Naive thymus-derived CD4-positive, alpha-beta T cell (primary cell): ENCODE measurements around the gene BCL2L11. TPM values are rescaled to one million over a fixed set of nuclear protein-coding genes. Genes with fewer than 3 reads are reported as not detected.

ENCODE experiments used
- ATAC-seq: fragments of 150-1000 bp; cut with Tn5 transposase; 2 replicates; pipeline ENCODE4 v1.10.0; 2021; ENCODE audit warnings: mild to moderate bottlenecking, moderate library complexity
- CTCF ChIA-PET: fragments of 350-600 bp; sonication (Branson Sonifier 250); formaldehyde crosslinking; loops from one replicate; lab custom pipeline; 2021; ENCODE audit warnings: antibody characterized with exemption; lab: Charles Lee
- POLR2A ChIA-PET: fragments of 350-600 bp; sonication (Branson Sonifier 250); formaldehyde crosslinking; loops from one replicate; lab custom pipeline; 2021; ENCODE audit warnings: antibody characterized with exemption, inconsistent platforms; lab: Charles Lee
- DNase-seq, 9 donors: peaks; one replicate each; pipeline versions ENCODE4 v3.0.0 to v3.0.0-alpha.2; 2020 to 2022; ENCODE audit warnings: mixed read lengths in 1 of 9
- H3K27ac ChIP-seq: one replicate; pipeline ENCODE4 v1.7.0; 2013; ENCODE audit warnings: mild to moderate bottlenecking, low read depth, low read length, moderate library complexity
- H3K27me3 ChIP-seq, 2 donors: one replicate each; pipeline ENCODE4 v1.7.0; 2013; ENCODE audit warnings: low read length in 2 of 2, mild to moderate bottlenecking in 2 of 2, moderate library complexity in 2 of 2; ENCODE audit not compliant: control insufficient read depth in 2 of 2, insufficient read depth in 2 of 2
- H3K36me3 ChIP-seq, 3 experiments: 1 replicate in 2 of 3; 2 replicates in 1 of 3; pipeline ENCODE4 v1.7.0; 2013; ENCODE audit warnings: low read length in 3 of 3, mild to moderate bottlenecking in 3 of 3, moderate library complexity in 1 of 3; ENCODE audit not compliant: insufficient read depth in 3 of 3, control insufficient read depth in 2 of 3
- H3K4me1 ChIP-seq, 2 donors: one replicate each; pipeline ENCODE4 v1.7.0; 2013; ENCODE audit warnings: low read length in 2 of 2, mild to moderate bottlenecking in 2 of 2, moderate library complexity in 1 of 2; ENCODE audit not compliant: control insufficient read depth in 2 of 2, insufficient read depth in 2 of 2
- H3K4me3 ChIP-seq: 2 replicates; pipeline ENCODE4 v1.7.0; 2013; ENCODE audit warnings: mild to moderate bottlenecking, low read length
- H3K9me3 ChIP-seq, 3 experiments: 1 replicate in 2 of 3; 2 replicates in 1 of 3; pipeline ENCODE4 v1.7.0; 2013; ENCODE audit warnings: low read length in 3 of 3; ENCODE audit not compliant: control insufficient read depth in 2 of 3
- H3K27ac Mint-ChIP-seq, 9 donors: one replicate each; pipeline ENCODE4 v1.8.0; 2020 to 2022; ENCODE audit warnings: mixed read lengths in 9 of 9, mild to moderate bottlenecking in 8 of 9, moderate library complexity in 5 of 9, inconsistent platforms in 2 of 9
- H3K27me3 Mint-ChIP-seq, 5 donors: one replicate each; pipeline ENCODE4 v1.8.0; 2021 to 2022; ENCODE audit warnings: mixed read lengths in 5 of 5, mild to moderate bottlenecking in 1 of 5
- H3K36me3 Mint-ChIP-seq, 5 donors: one replicate each; pipeline ENCODE4 v1.8.0; 2020 to 2022; ENCODE audit warnings: mixed read lengths in 5 of 5, mild to moderate bottlenecking in 3 of 5, inconsistent platforms in 1 of 5
- H3K4me1 Mint-ChIP-seq, 7 donors: one replicate each; pipeline ENCODE4 v1.8.0; 2020 to 2022; ENCODE audit warnings: mixed read lengths in 7 of 7, mild to moderate bottlenecking in 3 of 7, inconsistent platforms in 1 of 7
- H3K4me3 Mint-ChIP-seq, 10 donors: one replicate each; pipeline ENCODE4 v1.8.0; 2020 to 2022; ENCODE audit warnings: mild to moderate bottlenecking in 10 of 10, mixed read lengths in 10 of 10, moderate library complexity in 6 of 10, inconsistent platforms in 2 of 10
- H3K9me3 Mint-ChIP-seq, 11 donors: one replicate each; pipeline ENCODE4 v1.8.0; 2020 to 2022; ENCODE audit warnings: mixed read lengths in 11 of 11, mild to moderate bottlenecking in 4 of 11, inconsistent platforms in 1 of 11, moderate library complexity in 1 of 11
- intact Hi-C, 2 donors: fragments of 100-400 bp; cut with micrococcal nuclease; formaldehyde crosslinking; loops; one replicate each; pipeline ENCODE4 v1.15.1; 2023
- polyA plus RNA-seq, 2 donors: library from polyadenylated mRNA; unstranded; fragments of 300-500 nt; fragmentation: Illumina TruSeq; gene quantifications; one replicate each; pipeline ENCODE4 v1.2.3, GENCODE V29; 2021
- total RNA-seq, 6 experiments: library from RNA in 5 of 6; stranded (reverse) in 5 of 6; gene quantifications; 1 replicate in 5 of 6; 2 replicates in 1 of 6; pipeline ENCODE4 v1.2.3 and lab custom pipeline; 2021 to 2026

Gene BCL2L11
- total and polyA plus RNA-seq, 7 experiments from 2014 or later: 12.3 to 67.6 (median 38.5) TPM

DNA sequence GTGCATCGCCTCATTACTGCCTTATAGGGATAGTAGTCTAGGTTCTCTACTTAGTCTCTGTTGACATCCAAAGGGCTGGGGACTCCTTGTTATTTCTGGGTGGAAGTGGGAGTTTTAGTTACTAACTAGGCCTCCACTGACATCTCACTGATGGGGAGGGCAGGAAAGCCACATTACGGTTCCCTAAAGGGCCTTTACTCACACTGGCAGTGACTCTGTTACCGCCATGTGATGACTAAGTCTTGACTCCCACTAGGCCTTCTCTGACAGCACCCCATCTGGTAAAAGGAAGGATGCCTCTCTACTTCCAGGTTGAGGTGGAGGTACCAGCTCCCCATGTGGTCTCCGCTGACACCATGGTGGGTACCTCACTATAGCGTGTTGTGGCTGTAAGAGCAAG is 14.0 kb upstream of the BCL2L11 start:
- Mint-ChIP-seq H3K27ac (no peak overlapping the region), H3K4me3 (no peak overlapping the region), H3K36me3 (no peaks in the 10 kb centered on the region), H3K27me3 (peaks cover 0 to 72% (median 15%) of the 10 kb centered on the region in 5 donors), H3K4me1 (peaks cover 0 to 3% (median 0%) of the 10 kb centered on the region in 7 donors), H3K9me3 (no peaks in the 10 kb centered on the region)
- H3K36me3 ChIP-seq: no peaks in the 10 kb centered on the region
- intact Hi-C loops: no loop called here
- no peaks in the 10 kb centered on the region for H3K9me3 ChIP-seq
- POLR2A ChIA-PET: no interaction called here
- H3K27me3 ChIP-seq: no peaks in the 10 kb centered on the region
- H3K4me3 ChIP-seq: no peak overlapping the region
- no peak for DNase-seq
- no peaks in the 10 kb centered on the region for H3K4me1 ChIP-seq
- no peak for ATAC-seq
- no peak overlapping the region for H3K27ac ChIP-seq
- CTCF ChIA-PET: no interaction called here

DNA sequence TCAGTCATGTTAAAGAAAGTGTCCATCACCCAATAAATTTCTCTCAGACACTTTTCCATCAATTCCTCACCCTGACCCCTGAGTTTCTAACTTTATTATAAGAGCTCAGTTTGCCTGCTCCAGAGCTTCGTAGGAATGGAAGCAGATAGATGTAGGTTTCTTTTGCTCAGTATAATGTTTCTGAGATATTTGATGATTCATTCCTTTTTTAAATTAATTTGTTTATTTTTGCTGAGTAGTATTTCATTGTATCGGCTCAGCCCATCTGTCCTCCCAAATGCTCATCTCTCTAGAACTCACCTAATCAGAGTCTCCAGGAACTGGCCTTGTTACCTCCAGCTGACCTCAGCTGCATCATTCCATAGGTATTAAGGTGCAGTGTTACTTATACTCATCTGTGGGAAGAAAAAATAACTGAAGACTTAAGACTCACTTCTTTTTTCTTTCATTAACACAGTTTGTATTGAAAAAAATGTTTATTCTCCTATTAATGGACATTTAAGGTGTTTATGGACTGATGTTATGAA is 11.9 kb upstream of the BCL2L11 start:
- intact Hi-C loops: no loop called here
- no peaks in the 10 kb centered on the region for H3K4me1 ChIP-seq
- no peak overlapping the region for H3K27ac Mint-ChIP-seq
- H3K36me3 Mint-ChIP-seq: no peaks in the 10 kb centered on the region
- H3K27me3 ChIP-seq: no peaks in the 10 kb centered on the region
- peaks cover 0 to 76% (median 18%) of the 10 kb centered on the region in 5 donors for H3K27me3 Mint-ChIP-seq
- H3K4me3 ChIP-seq: no peak overlapping the region
- H3K36me3 ChIP-seq: no peaks in the 10 kb centered on the region
- no peak for DNase-seq
- ChIA-PET CTCF (no interaction called here), POLR2A (no interaction called here)
- no peaks in the 10 kb centered on the region for H3K9me3 ChIP-seq
- H3K9me3 Mint-ChIP-seq: no peaks in the 10 kb centered on the region
- no peak overlapping the region for H3K27ac ChIP-seq
- H3K4me3 Mint-ChIP-seq: no peak overlapping the region
- ATAC-seq: no peak
- H3K4me1 Mint-ChIP-seq: peaks cover 0 to 3% (median 0%) of the 10 kb centered on the region in 7 donors

DNA sequence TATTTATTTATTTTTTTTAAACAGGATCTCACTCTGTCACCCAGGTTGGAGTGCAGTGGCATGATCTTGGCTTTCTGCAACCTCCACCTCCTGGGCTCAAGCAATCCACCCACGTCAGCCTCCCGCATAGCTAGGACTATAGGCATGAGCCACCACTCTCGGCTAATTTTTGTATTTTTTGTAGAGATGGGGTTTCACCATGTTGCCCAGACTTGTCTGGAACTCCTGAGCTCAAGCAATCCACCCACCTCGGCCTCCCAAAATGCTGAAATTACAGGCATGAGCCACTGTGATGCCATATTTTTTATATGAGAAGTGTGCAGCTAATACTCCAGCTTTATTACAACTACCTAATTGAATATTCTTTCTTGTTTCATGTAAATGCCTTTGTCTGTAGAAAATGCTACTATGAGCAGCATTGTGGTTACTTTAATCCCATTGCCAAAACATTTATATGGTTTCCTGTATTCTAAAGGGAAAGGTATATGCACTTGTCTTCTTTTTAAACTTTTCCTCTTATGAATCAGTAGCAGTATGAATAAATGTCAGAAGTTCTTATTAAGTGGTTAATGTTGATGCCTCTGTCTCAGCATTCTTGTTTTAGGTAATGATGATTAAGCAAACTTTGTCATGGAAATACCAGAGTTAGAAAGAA is 9.5 kb upstream of the BCL2L11 start:
- H3K36me3 Mint-ChIP-seq: no peaks in the 10 kb centered on the region
- ChIA-PET CTCF (no interaction called here), POLR2A (interaction anchor here (0.6 kb wide), 1 partner anchor 13 kb away, joined by 3 read pairs; no protein-coding TSS in a partner anchor)
- Histone ChIP-seq H3K4me3 (no peak overlapping the region), H3K4me1 (no peaks in the 10 kb centered on the region), H3K27ac (no peak overlapping the region), H3K36me3 (no peaks in the 10 kb centered on the region), H3K27me3 (no peaks in the 10 kb centered on the region), H3K9me3 (no peaks in the 10 kb centered on the region)
- H3K4me3 Mint-ChIP-seq: no peak overlapping the region
- H3K27ac Mint-ChIP-seq: no peak overlapping the region
- no peak for DNase-seq
- H3K4me1 Mint-ChIP-seq: peaks cover 0 to 5% (median 0%) of the 10 kb centered on the region in 7 donors
- H3K27me3 Mint-ChIP-seq: peaks cover 12 to 78% (median 28%) of the 10 kb centered on the region in 5 donors
- no peak for ATAC-seq
- H3K9me3 Mint-ChIP-seq: no peaks in the 10 kb centered on the region
- intact Hi-C loops: loop anchor here in 1 of 2 donors (10.0 kb wide), 3 partner anchors 344 to 1534 kb away; partner anchors contain the start of genes SLC20A1 and ZC3H6

DNA sequence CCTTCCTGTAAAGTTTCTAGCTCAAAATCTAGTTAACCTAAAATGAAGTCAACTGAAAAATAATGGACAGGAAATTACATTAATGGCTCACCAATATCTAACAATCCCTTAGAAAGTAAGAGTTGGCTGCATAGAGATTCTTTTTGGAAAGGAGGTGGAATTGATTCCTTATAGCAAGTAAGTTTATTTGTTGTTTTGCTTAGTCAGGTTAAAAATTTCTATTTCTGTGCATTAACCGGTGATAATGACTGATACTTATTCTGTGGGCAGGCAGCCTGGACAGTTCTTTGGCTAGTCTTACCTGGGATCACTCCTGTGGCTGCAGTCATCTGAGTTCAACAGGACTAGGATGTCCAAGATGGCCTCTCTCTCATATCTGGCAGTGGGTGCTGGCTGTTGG is 6.9 kb upstream of the BCL2L11 start:
- ChIA-PET POLR2A (no interaction called here), CTCF (no interaction called here)
- H3K4me1 Mint-ChIP-seq: peaks cover 18 to 27% (median 20%) of the 10 kb centered on the region in 7 donors
- no peak for ATAC-seq
- intact Hi-C loops: loop anchor here in 1 of 2 donors (1.0 to 10.0 kb wide), 4 partner anchors 267 to 1531 kb away; partner anchors contain the start of genes SLC20A1 and ZC3H6
- Histone ChIP-seq H3K27ac (no peak overlapping the region), H3K9me3 (no peaks in the 10 kb centered on the region), H3K36me3 (no peaks in the 10 kb centered on the region), H3K27me3 (peaks cover 0 to 11% of the 10 kb centered on the region in 2 donors), H3K4me3 (no peak overlapping the region), H3K4me1 (peaks cover 18 to 20% of the 10 kb centered on the region in 2 donors)
- H3K27ac Mint-ChIP-seq: no peak overlapping the region
- no peak for DNase-seq
- H3K27me3 Mint-ChIP-seq: peaks cover 37 to 84% (median 48%) of the 10 kb centered on the region in 5 donors
- no peaks in the 10 kb centered on the region for H3K36me3 Mint-ChIP-seq
- no peaks in the 10 kb centered on the region for H3K9me3 Mint-ChIP-seq
- no peak overlapping the region for H3K4me3 Mint-ChIP-seq

DNA sequence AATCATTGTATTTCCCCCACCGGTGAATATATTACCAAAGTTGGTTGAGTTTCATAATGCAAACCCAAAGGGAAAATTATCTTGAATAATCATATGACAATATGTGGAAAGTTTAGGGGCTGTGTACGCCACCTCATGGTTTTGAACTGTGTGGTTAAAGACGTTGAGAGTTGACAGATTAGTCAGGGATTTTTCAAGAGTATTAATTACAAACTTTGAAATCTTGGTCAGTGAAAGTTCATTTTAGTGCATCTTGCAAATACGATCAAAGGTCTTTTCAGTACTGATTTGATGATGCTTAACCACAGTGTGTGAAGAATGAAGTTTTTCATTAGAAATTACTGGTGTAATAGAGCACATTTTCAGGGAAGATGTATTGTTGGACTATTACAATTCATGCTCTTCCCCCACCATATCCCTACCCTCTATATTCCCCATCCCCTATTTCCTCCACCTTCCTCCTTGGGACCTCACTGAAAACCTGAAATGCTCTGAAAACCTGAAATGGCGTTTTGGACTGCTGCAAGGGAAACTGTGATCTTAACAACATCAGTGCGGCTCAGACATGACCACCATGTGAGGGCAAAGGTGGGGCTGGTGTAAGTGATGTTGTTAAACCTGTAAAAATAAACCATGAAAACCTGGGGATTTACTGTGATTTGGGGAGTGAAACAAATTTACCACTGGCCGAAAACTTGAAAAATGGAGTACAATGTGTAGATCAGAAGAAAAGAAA is 4.5 kb upstream of the BCL2L11 start:
- H3K36me3 Mint-ChIP-seq: no peaks in the 10 kb centered on the region
- CTCF ChIA-PET: no interaction called here
- POLR2A ChIA-PET: no interaction called here
- peaks cover 26 to 79% (median 46%) of the 10 kb centered on the region in 5 donors for H3K27me3 Mint-ChIP-seq
- no peak overlapping the region for H3K27ac ChIP-seq
- peaks cover 19 to 32% of the 10 kb centered on the region in 2 donors for H3K4me1 ChIP-seq
- no peaks in the 10 kb centered on the region for H3K36me3 ChIP-seq
- H3K9me3 ChIP-seq: no peaks in the 10 kb centered on the region
- intact Hi-C loops: loop anchor here (2.0 to 10.0 kb wide), 8 partner anchors 41 to 1529 kb away; partner anchors contain the start of genes SLC20A1 (in 1 of the 2) and ZC3H6 (in 1 of the 2)
- DNase-seq (peak in 1 of 9 donors; percentile 38), ATAC-seq (no peak)
- H3K27me3 ChIP-seq: peaks cover 0 to 16% of the 10 kb centered on the region in 2 donors
- H3K4me3 Mint-ChIP-seq: peak overlapping the region in 3 of 10 donors; percentile 47 to 92 (median 65)
- H3K27ac Mint-ChIP-seq: no peak overlapping the region
- no peak overlapping the region for H3K4me3 ChIP-seq
- H3K4me1 Mint-ChIP-seq: peaks cover 21 to 38% (median 28%) of the 10 kb centered on the region in 7 donors
- no peaks in the 10 kb centered on the region for H3K9me3 Mint-ChIP-seq

DNA sequence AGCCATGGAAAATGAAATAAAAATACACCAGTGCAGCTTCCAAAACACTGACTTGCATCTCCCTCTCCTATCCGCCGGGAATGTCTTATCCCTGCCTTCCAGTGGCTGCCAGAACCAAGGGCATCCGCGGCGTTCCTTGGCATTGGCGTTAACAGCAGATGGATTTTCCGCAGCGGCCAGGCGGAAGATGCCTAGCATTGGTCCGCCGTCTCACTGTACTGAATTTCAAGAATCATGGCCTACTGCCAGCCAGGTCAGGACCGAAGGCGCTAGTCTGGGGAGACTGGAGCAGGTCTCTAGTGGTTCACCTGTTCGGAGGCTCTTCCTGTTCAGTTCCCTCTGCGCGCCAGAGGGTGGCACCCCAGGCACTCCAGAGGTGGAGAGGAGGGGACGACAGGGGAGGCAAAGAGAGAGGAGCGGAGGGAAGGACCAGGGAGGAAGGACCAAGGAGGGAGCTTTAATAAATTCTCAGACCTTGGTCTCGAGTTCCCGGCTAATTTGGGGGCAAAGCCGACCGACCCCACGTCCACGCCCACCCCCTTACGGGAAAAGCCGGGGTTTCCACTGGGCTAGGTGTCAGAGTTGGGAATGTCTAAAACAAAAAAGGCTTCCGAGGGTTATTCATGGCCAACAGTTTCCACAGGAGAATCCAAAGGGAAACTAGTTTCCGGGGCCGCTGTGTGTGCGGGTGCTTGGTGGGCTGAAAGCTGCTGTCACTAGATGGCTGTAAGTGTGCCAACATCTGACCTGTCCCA is 3.7 kb upstream of the BCL2L11 start:
- no peaks in the 10 kb centered on the region for H3K36me3 Mint-ChIP-seq
- Histone ChIP-seq H3K27ac (no peak overlapping the region), H3K4me3 (peak overlapping the region; percentile 65), H3K4me1 (peaks cover 19 to 32% of the 10 kb centered on the region in 2 donors), H3K36me3 (peaks cover 0 to 4% (median 0%) of the 10 kb centered on the region in 3 experiments), H3K27me3 (peaks cover 0 to 16% of the 10 kb centered on the region in 2 donors), H3K9me3 (no peaks in the 10 kb centered on the region)
- ChIA-PET POLR2A (no interaction called here), CTCF (interaction anchor here (0.9 to 1.1 kb wide), 2 partner anchors 9 to 13 kb away, joined by 3 read pairs; no protein-coding TSS in a partner anchor)
- peak; percentile 43 to 72 (median 65) for DNase-seq
- H3K27me3 Mint-ChIP-seq: peaks cover 26 to 76% (median 46%) of the 10 kb centered on the region in 5 donors
- H3K27ac Mint-ChIP-seq: peak overlapping the region in 1 of 9 donors; percentile 65
- H3K9me3 Mint-ChIP-seq: no peaks in the 10 kb centered on the region
- peak overlapping the region; percentile 66 to 96 (median 86) for H3K4me3 Mint-ChIP-seq
- intact Hi-C loops: loop anchor here (1.0 to 10.0 kb wide), 10 partner anchors 40 to 1528 kb away; partner anchors contain the start of genes SLC20A1 (in 1 of the 2) and ZC3H6 (in 1 of the 2)
- peak; percentile 52 for ATAC-seq
- H3K4me1 Mint-ChIP-seq: peaks cover 21 to 40% (median 28%) of the 10 kb centered on the region in 7 donors
